GM12873 (cell line): ENCODE measurements around the gene LIN7C.

Source experiments
- CTCF ChIP-seq: IDR thresholded peaks from 2 replicates; pipeline ENCODE4 v1.5.1; 2012; ENCODE audit warnings: low read depth, mild to moderate bottlenecking, moderate library complexity, low read length, control low read depth; ENCODE audit not compliant: insufficient read depth; ENCODE audit errors: missing control alignments

LIN7C gene

GRCh38 chr11:27477831-27478230 is 28.7 kb downstream of the LIN7C start:
- TF ChIP-seq CTCF, result no peak

GRCh38 chr11:27477243-27477642 is 29.3 kb downstream of the LIN7C start:
- no peak for TF ChIP-seq CTCF

- no peak for TF ChIP-seq CTCF
Measured at GRCh38 chr11:27475622-27476021, 30.9 kb downstream of the LIN7C start.

DNA sequence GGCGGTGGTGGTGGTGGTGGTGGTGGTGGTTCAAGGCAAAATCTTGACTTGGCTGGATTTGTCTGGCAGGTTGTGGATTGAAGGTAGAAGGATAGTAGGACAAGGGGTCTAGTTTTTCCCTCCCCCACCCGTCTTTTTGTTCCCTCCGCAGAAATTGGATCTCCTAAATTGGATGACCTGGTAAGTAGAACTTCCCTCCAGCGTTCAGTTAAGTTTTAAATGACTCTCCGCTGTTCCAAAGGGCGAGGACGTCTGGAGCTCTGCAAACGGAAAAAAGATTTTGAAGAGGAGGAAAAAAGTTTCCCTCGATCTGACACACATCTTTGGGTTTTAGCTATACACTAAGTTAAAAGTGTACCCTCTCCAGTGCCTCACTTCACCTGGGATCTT is 33.6 kb downstream of the LIN7C start:
- TF ChIP-seq CTCF, result no peak

DNA sequence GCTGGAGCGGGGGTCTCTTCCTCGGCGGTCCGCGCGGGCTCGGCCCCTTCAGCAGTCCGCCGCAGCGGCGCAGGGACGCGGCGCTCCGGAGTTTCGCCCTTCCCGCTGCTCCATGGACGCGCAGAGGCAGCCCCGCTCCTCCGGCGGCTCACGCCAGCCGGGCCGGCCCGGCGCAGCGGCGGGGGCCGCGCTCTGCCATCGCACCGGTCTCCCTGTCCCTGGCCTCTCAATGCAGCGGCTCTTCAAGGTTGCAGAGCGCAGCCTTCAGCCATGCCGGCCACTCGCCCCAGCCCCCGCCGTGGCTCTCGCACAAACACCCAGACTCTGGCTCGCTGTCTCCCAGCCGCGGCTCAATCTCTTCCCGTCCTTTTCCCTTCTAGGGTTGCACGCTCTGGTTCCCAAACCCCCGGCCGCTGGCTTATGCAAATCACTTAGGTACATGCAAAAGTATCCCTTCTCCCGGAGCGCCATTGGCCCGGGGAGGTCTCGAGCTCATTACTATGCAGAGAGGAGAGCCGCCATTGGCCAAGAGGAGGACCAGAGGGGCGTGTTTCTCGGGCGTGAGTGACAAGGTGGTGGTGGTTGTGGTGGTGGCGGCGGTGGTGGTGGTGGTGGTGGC is 34.1 kb downstream of the LIN7C start, which contains the start of gene LGR4:
TSS of gene LGR4 (minus strand) at position 393 of the 619 bp plus-strand sequence. CDS start 488 bp downstream, outside the sequence.
- TF ChIP-seq CTCF, result no peak

DNA sequence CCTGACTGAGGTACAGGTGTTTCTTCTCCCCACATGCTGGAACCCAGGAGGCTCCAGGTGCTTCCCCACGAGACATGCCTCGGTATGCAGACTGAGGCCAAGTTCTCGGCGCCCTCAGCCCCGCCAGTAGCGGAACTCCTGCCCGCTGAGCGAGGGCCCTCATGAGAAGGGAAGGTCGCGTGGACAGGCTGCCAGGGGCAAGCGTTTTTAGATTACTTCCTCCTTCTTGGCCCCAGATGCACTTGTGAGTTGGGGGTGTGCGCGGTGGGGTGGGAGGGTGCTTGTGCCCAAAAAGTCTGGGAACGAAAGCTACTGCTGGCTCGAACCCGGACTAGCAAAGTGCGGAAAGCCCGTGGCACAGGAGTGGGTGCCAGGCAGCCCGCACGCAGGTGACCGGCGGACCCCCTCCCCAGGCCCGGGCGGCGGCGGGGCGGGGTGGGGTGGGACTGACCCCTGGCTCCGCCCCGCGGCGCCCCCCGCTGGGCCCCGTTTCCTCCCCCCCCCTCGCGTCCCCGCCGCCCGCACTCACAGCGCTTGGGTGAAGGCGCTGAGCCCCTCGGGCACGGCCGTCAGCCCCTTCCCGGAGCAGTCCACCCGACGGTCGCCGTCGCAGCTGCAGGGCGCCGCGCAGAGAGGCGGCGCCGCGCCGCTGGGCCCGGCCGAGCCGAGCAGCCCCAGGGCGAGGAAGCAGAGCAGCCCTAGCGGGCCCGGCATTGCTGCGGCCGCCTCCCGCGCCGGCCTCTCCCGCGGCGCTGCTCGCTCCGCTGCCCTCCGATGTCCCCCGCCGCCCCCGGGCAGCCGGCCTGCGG is 34.8 kb downstream of the LIN7C start:
- TF ChIP-seq CTCF, result no peak

GRCh38 chr11:27470826-27471588 is 35.6 kb downstream of the LIN7C start:
- no peak for TF ChIP-seq CTCF
